CD4-positive, alpha-beta memory T cell (primary cell): ENCODE measurements around the gene EYA2. TPM values are rescaled to one million over a fixed set of nuclear protein-coding genes. Genes with fewer than 3 reads are reported as not detected.

Source experiments
- CTCF ChIA-PET: fragments of 350-600 bp; sonication (Branson Sonifier 250); formaldehyde crosslinking; loops from one replicate; lab custom pipeline; 2021; ENCODE audit warnings: inconsistent platforms; ENCODE audit not compliant: partially characterized antibody; lab: Charles Lee
- POLR2A ChIA-PET: fragments of 350-600 bp; sonication (Branson Sonifier 250); formaldehyde crosslinking; loops from one replicate; lab custom pipeline; 2021; ENCODE audit not compliant: partially characterized antibody; lab: Charles Lee
- DNase-seq, 5 donors: peaks; one replicate each; pipeline versions ENCODE4 v3.0.0 to v3.0.0-alpha.2; 2020 to 2022; ENCODE audit warnings: mixed read lengths in 1 of 5
- H3K27ac ChIP-seq: one replicate; pipeline ENCODE4 v1.7.0; 2013; ENCODE audit warnings: low read depth, low read length
- H3K27me3 ChIP-seq: 2 replicates; pipeline ENCODE4 v1.7.0; 2013; ENCODE audit warnings: mild to moderate bottlenecking, low read length, moderate library complexity; ENCODE audit not compliant: insufficient read depth
- H3K36me3 ChIP-seq: 2 replicates; pipeline ENCODE4 v1.7.0; 2013; ENCODE audit warnings: mild to moderate bottlenecking, low read length, moderate library complexity; ENCODE audit not compliant: insufficient read depth
- H3K4me1 ChIP-seq: 2 replicates; pipeline ENCODE4 v1.7.0; 2013; ENCODE audit warnings: mild to moderate bottlenecking, low read length, moderate library complexity; ENCODE audit not compliant: insufficient read depth
- H3K4me3 ChIP-seq, 2 donors: one replicate each; pipeline ENCODE4 v1.7.0; 2013; ENCODE audit warnings: low read length in 2 of 2, mild to moderate bottlenecking in 1 of 2
- H3K9me3 ChIP-seq, 2 donors: one replicate each; pipeline ENCODE4 v1.7.0; 2013; ENCODE audit warnings: low read length in 2 of 2, control low read depth in 1 of 2; ENCODE audit not compliant: control insufficient read depth in 1 of 2
- H3K27ac Mint-ChIP-seq, 7 donors: one replicate each; pipeline ENCODE4 v1.8.0; 2020 to 2021; ENCODE audit warnings: mixed read lengths in 7 of 7, mild to moderate bottlenecking in 6 of 7, inconsistent platforms in 3 of 7, moderate library complexity in 3 of 7
- H3K27me3 Mint-ChIP-seq, 2 donors: one replicate each; pipeline ENCODE4 v1.8.0; 2020 to 2021; ENCODE audit warnings: mixed read lengths in 2 of 2
- H3K36me3 Mint-ChIP-seq, 2 donors: one replicate each; pipeline ENCODE4 v1.8.0; 2020 to 2021; ENCODE audit warnings: mixed read lengths in 2 of 2, inconsistent platforms in 1 of 2, mild to moderate bottlenecking in 1 of 2
- H3K4me1 Mint-ChIP-seq, 4 donors: one replicate each; pipeline ENCODE4 v1.8.0; 2020 to 2021; ENCODE audit warnings: mixed read lengths in 4 of 4, mild to moderate bottlenecking in 1 of 4
- H3K4me3 Mint-ChIP-seq, 8 donors: one replicate each; pipeline ENCODE4 v1.8.0; 2020 to 2021; ENCODE audit warnings: mixed read lengths in 8 of 8, mild to moderate bottlenecking in 7 of 8, moderate library complexity in 6 of 8, inconsistent platforms in 3 of 8
- H3K9me3 Mint-ChIP-seq, 8 donors: one replicate each; pipeline ENCODE4 v1.8.0; 2020 to 2021; ENCODE audit warnings: mixed read lengths in 8 of 8, mild to moderate bottlenecking in 5 of 8, inconsistent platforms in 3 of 8, moderate library complexity in 1 of 8
- intact Hi-C: fragments of 100-400 bp; cut with micrococcal nuclease; formaldehyde crosslinking; loops from one replicate; pipeline ENCODE4 v1.15.1; 2023
- polyA plus RNA-seq, 2 donors: library from polyadenylated mRNA; unstranded; fragments of 300-500 nt; fragmentation: Illumina TruSeq; gene quantifications; one replicate each; pipeline ENCODE4 v1.2.3, GENCODE V29; 2021
- total RNA-seq, 2 experiments: library from RNA; stranded (reverse); gene quantifications; one replicate each; pipeline ENCODE4 v1.2.3, GENCODE V29; 2021

Gene EYA2
- total and polyA plus RNA-seq, 4 experiments from 2014 or later, result not detected

GRCh38 chr20:47073766-47074475 is 179.3 kb downstream of the EYA2 start:
- Mint-ChIP-seq H3K36me3 (no peaks in the 10 kb centered on the region), H3K27me3 (peaks cover 8 to 15% of the 10 kb centered on the region in 2 donors), H3K4me1 (no peaks in the 10 kb centered on the region), H3K4me3 (no peak overlapping the region), H3K9me3 (peaks cover 0 to 14% (median 11%) of the 10 kb centered on the region in 8 donors), H3K27ac (no peak overlapping the region)
- Histone ChIP-seq H3K4me3 (no peak overlapping the region), H3K4me1 (no peaks in the 10 kb centered on the region), H3K36me3 (no peaks in the 10 kb centered on the region), H3K9me3 (no peaks in the 10 kb centered on the region), H3K27ac (no peak overlapping the region), H3K27me3 (no peaks in the 10 kb centered on the region)
- ChIA-PET POLR2A (no interaction called here), CTCF (no interaction called here)
- no peak for DNase-seq
- intact Hi-C loops, result no loop called here

GRCh38 chr20:47075263-47075662 is 180.6 kb downstream of the EYA2 start:
- no peaks in the 10 kb centered on the region for H3K36me3 ChIP-seq
- no peak overlapping the region for H3K27ac Mint-ChIP-seq
- no peak overlapping the region for H3K4me3 Mint-ChIP-seq
- POLR2A ChIA-PET, result no interaction called here
- H3K27ac ChIP-seq, result no peak overlapping the region
- no peak overlapping the region for H3K4me3 ChIP-seq
- no peak for DNase-seq
- H3K9me3 ChIP-seq, result no peaks in the 10 kb centered on the region
- intact Hi-C loops, result no loop called here
- H3K9me3 Mint-ChIP-seq, result peaks cover 0 to 18% (median 13%) of the 10 kb centered on the region in 8 donors
- no peaks in the 10 kb centered on the region for H3K4me1 ChIP-seq
- CTCF ChIA-PET, result no interaction called here
- H3K4me1 Mint-ChIP-seq, result no peaks in the 10 kb centered on the region
- peaks cover 15 to 17% of the 10 kb centered on the region in 2 donors for H3K27me3 Mint-ChIP-seq
- no peaks in the 10 kb centered on the region for H3K36me3 Mint-ChIP-seq
- no peaks in the 10 kb centered on the region for H3K27me3 ChIP-seq

- H3K36me3 Mint-ChIP-seq, result no peaks in the 10 kb centered on the region
- no peaks in the 10 kb centered on the region for H3K27me3 ChIP-seq
- no peak for DNase-seq
- no peaks in the 10 kb centered on the region for H3K4me1 Mint-ChIP-seq
- no peak overlapping the region for H3K27ac Mint-ChIP-seq
- CTCF ChIA-PET, result no interaction called here
- no peak overlapping the region for H3K4me3 ChIP-seq
- no peaks in the 10 kb centered on the region for H3K4me1 ChIP-seq
- intact Hi-C loops, result no loop called here
- no peak overlapping the region for H3K27ac ChIP-seq
- no peak overlapping the region for H3K4me3 Mint-ChIP-seq
- H3K9me3 ChIP-seq, result no peaks in the 10 kb centered on the region
- peaks cover 0 to 18% (median 12%) of the 10 kb centered on the region in 8 donors for H3K9me3 Mint-ChIP-seq
- no peaks in the 10 kb centered on the region for H3K36me3 ChIP-seq
- POLR2A ChIA-PET, result no interaction called here
- peaks cover 16 to 20% of the 10 kb centered on the region in 2 donors for H3K27me3 Mint-ChIP-seq
These were observed 184.4 kb downstream of the EYA2 start for GRCh38 chr20:47079047-47079446.

GRCh38 chr20:47080365-47080764 is 185.7 kb downstream of the EYA2 start:
- Histone ChIP-seq H3K4me3 (no peak overlapping the region), H3K36me3 (no peaks in the 10 kb centered on the region), H3K9me3 (no peaks in the 10 kb centered on the region), H3K4me1 (no peaks in the 10 kb centered on the region), H3K27ac (no peak overlapping the region), H3K27me3 (no peaks in the 10 kb centered on the region)
- POLR2A ChIA-PET, result no interaction called here
- peaks cover 0 to 18% (median 12%) of the 10 kb centered on the region in 8 donors for H3K9me3 Mint-ChIP-seq
- intact Hi-C loops, result no loop called here
- no peak for DNase-seq
- CTCF ChIA-PET, result no interaction called here
- H3K36me3 Mint-ChIP-seq, result no peaks in the 10 kb centered on the region
- H3K4me3 Mint-ChIP-seq, result no peak overlapping the region
- peaks cover 16 to 20% of the 10 kb centered on the region in 2 donors for H3K27me3 Mint-ChIP-seq
- no peaks in the 10 kb centered on the region for H3K4me1 Mint-ChIP-seq
- H3K27ac Mint-ChIP-seq, result no peak overlapping the region

- Histone ChIP-seq H3K9me3 (no peaks in the 10 kb centered on the region), H3K36me3 (no peaks in the 10 kb centered on the region), H3K4me1 (no peaks in the 10 kb centered on the region), H3K4me3 (no peak overlapping the region), H3K27ac (no peak overlapping the region), H3K27me3 (no peaks in the 10 kb centered on the region)
- Mint-ChIP-seq H3K36me3 (no peaks in the 10 kb centered on the region), H3K9me3 (peaks cover 0 to 4% (median 0%) of the 10 kb centered on the region in 8 donors), H3K27me3 (peaks cover 6 to 8% of the 10 kb centered on the region in 2 donors), H3K4me1 (no peaks in the 10 kb centered on the region), H3K4me3 (no peak overlapping the region), H3K27ac (no peak overlapping the region)
- DNase-seq, result no peak
- intact Hi-C loops, result no loop called here
- ChIA-PET CTCF (no interaction called here), POLR2A (no interaction called here)
These were observed 191.7 kb downstream of the EYA2 start for GRCh38 chr20:47086316-47086715.

- peaks cover 0 to 4% (median 0%) of the 10 kb centered on the region in 8 donors for H3K9me3 Mint-ChIP-seq
- Histone ChIP-seq H3K27me3 (no peaks in the 10 kb centered on the region), H3K4me1 (no peaks in the 10 kb centered on the region), H3K27ac (no peak overlapping the region), H3K36me3 (no peaks in the 10 kb centered on the region), H3K4me3 (no peak overlapping the region), H3K9me3 (no peaks in the 10 kb centered on the region)
- H3K4me1 Mint-ChIP-seq, result no peaks in the 10 kb centered on the region
- H3K36me3 Mint-ChIP-seq, result no peaks in the 10 kb centered on the region
- H3K4me3 Mint-ChIP-seq, result no peak overlapping the region
- ChIA-PET CTCF (no interaction called here), POLR2A (no interaction called here)
- no peak overlapping the region for H3K27ac Mint-ChIP-seq
- intact Hi-C loops, result no loop called here
- DNase-seq, result no peak
- H3K27me3 Mint-ChIP-seq, result peaks cover 6 to 8% of the 10 kb centered on the region in 2 donors
These were observed 193.7 kb downstream of the EYA2 start for GRCh38 chr20:47088335-47088734.

- CTCF ChIA-PET, result no interaction called here
- POLR2A ChIA-PET, result no interaction called here
- H3K36me3 Mint-ChIP-seq, result no peaks in the 10 kb centered on the region
- Histone ChIP-seq H3K36me3 (no peaks in the 10 kb centered on the region), H3K27ac (no peak overlapping the region), H3K4me3 (no peak overlapping the region), H3K27me3 (no peaks in the 10 kb centered on the region), H3K4me1 (no peaks in the 10 kb centered on the region), H3K9me3 (no peaks in the 10 kb centered on the region)
- H3K4me1 Mint-ChIP-seq, result no peaks in the 10 kb centered on the region
- no peak overlapping the region for H3K4me3 Mint-ChIP-seq
- no peak for DNase-seq
- no peak overlapping the region for H3K27ac Mint-ChIP-seq
- intact Hi-C loops, result no loop called here
- peaks cover 6 to 10% of the 10 kb centered on the region in 2 donors for H3K27me3 Mint-ChIP-seq
- peaks cover 0 to 6% (median 0%) of the 10 kb centered on the region in 8 donors for H3K9me3 Mint-ChIP-seq
These were observed 194.5 kb downstream of the EYA2 start for GRCh38 chr20:47089151-47089550.
